DOHH2 (cell line): ENCODE results near the gene SMC6.

ENCODE experiments used
- EZH2phosphoT487 ChIP-seq: fragments of 200-600 bp; sonication (generic); IDR thresholded peaks from 2 replicates; pipeline ENCODE4 v1.6.1; 2017; ENCODE audit warnings: borderline replicate concordance, mild to moderate bottlenecking, antibody characterized with exemption, low read length, moderate library complexity, mixed read lengths
- TF ChIP-seq, protein P1 (sequence below): fragments of 200-600 bp; sonication (generic); IDR thresholded peaks from one replicate; pipeline ENCODE4 v1.5.1; 2014; ENCODE audit warnings: antibody characterized with exemption, mild to moderate bottlenecking, low read depth, low read length; ENCODE audit not compliant: poor library complexity, severe bottlenecking

DNA sequence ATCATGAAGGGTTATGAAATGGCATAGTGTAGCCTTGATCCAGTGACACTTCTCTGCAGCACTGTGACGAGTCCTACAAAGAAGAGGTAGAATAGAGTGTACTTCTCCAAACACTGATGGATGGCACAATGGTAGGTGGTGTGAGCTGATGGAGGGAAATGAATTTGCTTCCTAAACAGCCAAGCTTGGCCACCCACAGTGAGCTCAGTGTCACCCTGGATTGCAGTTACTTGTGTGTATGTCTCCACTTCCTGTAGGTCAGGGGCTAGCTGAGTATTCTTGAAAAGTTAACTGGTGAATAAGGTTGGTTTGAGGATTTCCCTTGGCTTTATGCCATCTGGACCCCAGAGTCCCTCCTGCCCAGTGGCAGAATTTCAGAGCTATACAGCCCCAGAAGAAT lies 137.2 kb downstream of the SMC6 start:
- TF ChIP-seq, protein P1, sequence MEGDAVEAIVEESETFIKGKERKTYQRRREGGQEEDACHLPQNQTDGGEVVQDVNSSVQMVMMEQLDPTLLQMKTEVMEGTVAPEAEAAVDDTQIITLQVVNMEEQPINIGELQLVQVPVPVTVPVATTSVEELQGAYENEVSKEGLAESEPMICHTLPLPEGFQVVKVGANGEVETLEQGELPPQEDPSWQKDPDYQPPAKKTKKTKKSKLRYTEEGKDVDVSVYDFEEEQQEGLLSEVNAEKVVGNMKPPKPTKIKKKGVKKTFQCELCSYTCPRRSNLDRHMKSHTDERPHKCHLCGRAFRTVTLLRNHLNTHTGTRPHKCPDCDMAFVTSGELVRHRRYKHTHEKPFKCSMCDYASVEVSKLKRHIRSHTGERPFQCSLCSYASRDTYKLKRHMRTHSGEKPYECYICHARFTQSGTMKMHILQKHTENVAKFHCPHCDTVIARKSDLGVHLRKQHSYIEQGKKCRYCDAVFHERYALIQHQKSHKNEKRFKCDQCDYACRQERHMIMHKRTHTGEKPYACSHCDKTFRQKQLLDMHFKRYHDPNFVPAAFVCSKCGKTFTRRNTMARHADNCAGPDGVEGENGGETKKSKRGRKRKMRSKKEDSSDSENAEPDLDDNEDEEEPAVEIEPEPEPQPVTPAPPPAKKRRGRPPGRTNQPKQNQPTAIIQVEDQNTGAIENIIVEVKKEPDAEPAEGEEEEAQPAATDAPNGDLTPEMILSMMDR, result no peak
- no peak for TF ChIP-seq EZH2phosphoT487
